ENCODE results near the gene FZD4.
"Not testable (repeated sequence)": the region's sequence is repeated elsewhere in the genome, so short reads cannot be mapped to it uniquely, and the experiment has no call there.

Gene FZD4

GRCh38 chr11:86955361-86956120 lies at the start of gene FZD4:
TSS of gene FZD4 (minus strand) at chr11:86955395. CDS start at chr11:86955085, 310 bp downstream.
- DNase-seq (ENCODE audit: low spot score) = peak; percentile 86

- DNase-seq (ENCODE audit: low spot score) = not testable (repeated sequence)
Measured at GRCh38 chr11:87004281-87004680, 49.1 kb upstream of the FZD4 start.

GRCh38 chr11:87002918-87003317 lies 47.7 kb upstream of the FZD4 start:
- no peak for DNase-seq (ENCODE audit: low spot score)

- DNase-seq (ENCODE audit: low spot score) = no peak
Measured at GRCh38 chr11:86999859-87000753, 44.9 kb upstream of the FZD4 start.

GRCh38 chr11:86999388-86999787 lies 44.2 kb upstream of the FZD4 start:
- no peak for DNase-seq (ENCODE audit: low spot score)

- no peak for DNase-seq (ENCODE audit: low spot score)
Measured at GRCh38 chr11:86996953-86997570, 41.9 kb upstream of the FZD4 start.

GRCh38 chr11:86993031-86993430 lies 37.8 kb upstream of the FZD4 start:
- no peak for DNase-seq (ENCODE audit: low spot score)

GRCh38 chr11:86992340-86992739 lies 37.1 kb upstream of the FZD4 start:
- not testable (repeated sequence) for DNase-seq (ENCODE audit: low spot score)

GRCh38 chr11:86991341-86991740 lies 36.1 kb upstream of the FZD4 start:
- DNase-seq (ENCODE audit: low spot score) = no peak

GRCh38 chr11:86990515-86990914 lies 35.3 kb upstream of the FZD4 start:
- DNase-seq (ENCODE audit: low spot score) = peak; percentile 29

GRCh38 chr11:86990031-86990430 lies 34.8 kb upstream of the FZD4 start:
- DNase-seq (ENCODE audit: low spot score) = no peak

- no peak for DNase-seq (ENCODE audit: low spot score)
Measured at GRCh38 chr11:86988351-86988881, 33.2 kb upstream of the FZD4 start.

- DNase-seq (ENCODE audit: low spot score) = no peak
Measured at GRCh38 chr11:86987679-86988078, 32.5 kb upstream of the FZD4 start.

- DNase-seq (ENCODE audit: low spot score) = no peak
Measured at GRCh38 chr11:86984701-86985100, 29.5 kb upstream of the FZD4 start.

- DNase-seq (ENCODE audit: low spot score) = no peak
Measured at GRCh38 chr11:86983021-86983488, 27.9 kb upstream of the FZD4 start.

GRCh38 chr11:86981777-86982540 lies 26.8 kb upstream of the FZD4 start:
- no peak for DNase-seq (ENCODE audit: low spot score)

- DNase-seq (ENCODE audit: low spot score) = no peak
Measured at GRCh38 chr11:86980086-86980796, 25.0 kb upstream of the FZD4 start.

GRCh38 chr11:86978756-86979608 lies 23.8 kb upstream of the FZD4 start:
- DNase-seq (ENCODE audit: low spot score) = peak; percentile 53

GRCh38 chr11:86978247-86978646 lies 23.1 kb upstream of the FZD4 start:
- DNase-seq (ENCODE audit: low spot score) = no peak
